Lower leg skin (tissue), 4 donors: ENCODE results near the gene OR6M1. TPM values are rescaled to one million over a fixed set of nuclear protein-coding genes. Genes with fewer than 3 reads are reported as not detected.

Source experiments
- DNase-seq, 2 donors: peaks; one replicate each; pipeline ENCODE4 v3.0.0-alpha.2; 2019; ENCODE audit warnings: low spot score in 2 of 2
- H3K4me3 ChIP-seq: fragments of 200-600 bp; sonication (generic); 2 replicates; pipeline ENCODE4 v1.5.1; 2017; ENCODE audit warnings: mild to moderate bottlenecking, low read depth; ENCODE audit not compliant: poor library complexity, severe bottlenecking
- CTCF ChIP-seq, 3 donors: fragments of 450-650 bp; IDR thresholded peaks; one replicate each; pipeline ENCODE4 v1.5.1; 2016; ENCODE audit warnings: antibody characterized with exemption in 3 of 3, mild to moderate bottlenecking in 3 of 3, moderate library complexity in 2 of 3
- POLR2A ChIP-seq, 2 donors: fragments of 450-650 bp; IDR thresholded peaks; one replicate each; pipeline ENCODE4 v1.6.1; 2016 to 2017; ENCODE audit warnings: antibody characterized with exemption in 2 of 2, mild to moderate bottlenecking in 1 of 2, moderate library complexity in 1 of 2
- WGBS, 2 donors: methylation state at CpG; one replicate each; pipeline ENCODE4 v1.1.5; 2018; 5-methylcytosine and 5-hydroxymethylcytosine counted together
- intact Hi-C: fragments of 100-400 bp; cut with DNase I; formaldehyde crosslinking; loops from one replicate; pipeline ENCODE4 v1.15.0; 2023; ENCODE audit warnings: low total_unique reads
- total RNA-seq, 4 donors: library from RNA; depleted of rRNA; stranded (reverse); fragments of >200 nt; gene quantifications; one replicate each; pipeline ENCODE4 v1.1.0, GENCODE V29; 2016

OR6M1 gene
- total RNA-seq, 4 donors from 2014 or later: not detected

DNA sequence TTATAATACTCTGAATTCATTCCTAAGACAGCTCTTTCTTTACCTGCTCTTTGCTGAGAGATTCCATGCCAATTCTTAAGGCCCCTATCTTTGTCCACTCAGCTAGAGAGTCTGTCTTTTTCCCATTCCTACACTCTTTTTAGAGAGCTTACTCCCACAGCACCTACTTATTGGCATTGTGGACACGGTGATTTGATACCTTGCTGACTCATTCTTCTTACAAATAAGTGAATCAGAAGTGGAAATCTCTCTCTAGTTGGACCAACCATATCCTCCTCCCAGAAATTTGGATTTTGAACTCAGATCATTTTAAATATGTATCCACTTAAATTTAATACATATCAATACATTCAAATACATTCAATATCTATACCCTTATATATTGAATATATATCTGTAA is 32.5 kb upstream of the OR6M1 start:
- TF ChIP-seq CTCF (IDR thresholded peaks at IDR 0.05): no peak
- no peak for TF ChIP-seq POLR2A (IDR thresholded peaks at IDR 0.05)
- no peak overlapping the region for H3K4me3 ChIP-seq
- intact Hi-C loops: no loop called here
- 53 to 68% methylated on average over 1 of the region's 1 CpG for WGBS, 2 donors
- no peak for DNase-seq

DNA sequence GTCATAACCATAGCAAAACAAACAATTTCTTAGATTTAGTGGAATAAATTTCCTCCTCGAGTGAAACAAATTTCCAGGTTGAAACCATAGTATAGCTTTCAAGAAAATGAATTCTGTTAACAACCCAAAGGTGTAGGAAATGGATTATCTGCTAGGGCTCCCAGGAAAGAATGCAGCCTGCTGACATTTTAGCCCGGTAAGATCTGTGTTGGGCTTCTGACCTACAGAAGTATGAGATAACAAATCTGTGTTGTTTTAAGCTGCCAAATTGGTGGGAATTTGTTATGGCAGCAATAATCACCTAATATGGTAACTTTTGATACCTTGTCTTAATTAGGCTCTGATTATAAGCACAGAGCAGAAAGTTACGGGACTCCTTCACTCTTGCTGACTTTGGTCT is 32.0 kb upstream of the OR6M1 start:
- no peak for TF ChIP-seq CTCF (IDR thresholded peaks at IDR 0.05)
- no peak for TF ChIP-seq POLR2A (IDR thresholded peaks at IDR 0.05)
- WGBS, 2 donors: 57% methylated on average over 3 of the region's 3 CpGs
- no peak for DNase-seq
- intact Hi-C loops: no loop called here
- H3K4me3 ChIP-seq: no peak overlapping the region

GRCh38 chr11:123833095-123833494 is 26.9 kb upstream of the OR6M1 start:
- 79 to 80% methylated on average over 2 of the region's 2 CpGs for WGBS, 2 donors
- no peak for DNase-seq
- H3K4me3 ChIP-seq: no peak overlapping the region
- no peak for TF ChIP-seq CTCF (IDR thresholded peaks at IDR 0.05)
- no peak for TF ChIP-seq POLR2A (IDR thresholded peaks at IDR 0.05)
- intact Hi-C loops: no loop called here

DNA sequence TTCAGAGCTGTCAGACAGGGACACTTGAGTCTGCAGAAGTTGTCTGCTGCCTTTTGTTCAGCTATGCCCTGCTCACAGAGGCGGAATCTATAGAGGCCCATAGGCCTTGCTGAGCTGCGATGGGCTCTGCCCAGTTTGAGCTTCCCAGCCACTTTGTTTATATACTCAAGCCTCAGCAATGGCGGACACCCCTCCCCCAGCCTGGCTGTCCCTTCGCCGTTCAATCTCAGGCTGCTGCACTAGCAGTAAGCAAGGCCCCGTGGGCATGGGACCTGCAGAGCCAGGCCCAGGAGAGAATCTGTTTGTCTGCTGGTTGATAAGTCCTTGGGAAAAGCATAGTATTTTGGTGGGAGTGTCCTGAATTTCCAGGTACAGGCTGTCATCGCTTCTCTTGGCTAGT is 23.6 kb upstream of the OR6M1 start:
- no peak overlapping the region for H3K4me3 ChIP-seq
- 77 to 91% methylated on average over 7 of the region's 7 CpGs for WGBS, 2 donors
- intact Hi-C loops: no loop called here
- no peak for DNase-seq
- no peak for TF ChIP-seq POLR2A (IDR thresholded peaks at IDR 0.05)
- no peak for TF ChIP-seq CTCF (IDR thresholded peaks at IDR 0.05)

- WGBS, 2 donors: 20 to 23% methylated on average over 3 of the region's 3 CpGs
- DNase-seq: no peak
- TF ChIP-seq POLR2A (IDR thresholded peaks at IDR 0.05) (no peak), CTCF (IDR thresholded peaks at IDR 0.05) (no peak)
- H3K4me3 ChIP-seq: no peak overlapping the region
- intact Hi-C loops: no loop called here
Observed at GRCh38 chr11:123822599-123822998, 16.4 kb upstream of the OR6M1 start.

GRCh38 chr11:123822032-123822431 is 15.9 kb upstream of the OR6M1 start:
- no peak overlapping the region for H3K4me3 ChIP-seq
- TF ChIP-seq CTCF (IDR thresholded peaks at IDR 0.05) (no peak), POLR2A (IDR thresholded peaks at IDR 0.05) (no peak)
- WGBS, 2 donors: 8 to 10% methylated on average over 2 of the region's 2 CpGs
- DNase-seq: no peak
- intact Hi-C loops: no loop called here
